Keratinocyte (primary cell): ENCODE results near the gene SPDYE4. TPM values are rescaled to one million over a fixed set of nuclear protein-coding genes. Genes with fewer than 3 reads are reported as not detected.

ENCODE experiments used
- DNase-seq: peaks from one replicate; pipeline ENCODE4 v3.0.0-alpha.2; 2011; ENCODE audit warnings: low read depth, missing footprints, low spot score
- FAIRE-seq: peaks from 2 replicates; lab custom pipeline; 2011; peaks lifted over from hg19 to GRCh38; lab: Jason Lieb, UNC
- H2AFZ ChIP-seq: 2 replicates; pipeline ENCODE4 v1.6.0; 2012; ENCODE audit warnings: low read length, control low read depth, inconsistent platforms; ENCODE audit not compliant: control insufficient read depth
- H3K27ac ChIP-seq: 2 replicates; pipeline ENCODE4 v1.5.1; 2011; ENCODE audit warnings: low read length; ENCODE audit not compliant: control insufficient read depth, insufficient read depth
- H3K27me3 ChIP-seq: 3 replicates; pipeline ENCODE4 v1.6.0; 2011; ENCODE audit warnings: low read length; ENCODE audit not compliant: control insufficient read depth, insufficient read depth; ENCODE audit errors: extremely low read depth
- H3K36me3 ChIP-seq, 2 experiments: 2 replicates in 1 of 2; 3 replicates in 1 of 2; pipeline ENCODE4 v1.5.1; 2011; ENCODE audit warnings: low read length in 2 of 2, mild to moderate bottlenecking in 1 of 2; ENCODE audit not compliant: control insufficient read depth in 2 of 2, insufficient read depth in 2 of 2; ENCODE audit errors: extremely low read depth in 1 of 2
- H3K4me1 ChIP-seq: 3 replicates; pipeline ENCODE4 v1.5.1; 2011; ENCODE audit warnings: low read length; ENCODE audit not compliant: control insufficient read depth, insufficient read depth; ENCODE audit errors: extremely low read depth
- H3K4me2 ChIP-seq: 3 replicates; pipeline ENCODE4 v1.6.0; 2011; ENCODE audit warnings: low read depth, low read length; ENCODE audit not compliant: control insufficient read depth, insufficient read depth; ENCODE audit errors: extremely low read depth
- H3K4me3 ChIP-seq, 3 experiments: fragments of 200-600 bp in 1 of 3; sonication (generic) in 1 of 3; 2 replicates in 2 of 3; 3 replicates in 1 of 3; pipeline ENCODE4 v1.5.1; 2011 to 2016; ENCODE audit warnings: low read length in 3 of 3, mild to moderate bottlenecking in 3 of 3, control low read depth in 2 of 3, inconsistent platforms in 1 of 3, low read depth in 1 of 3, mixed read lengths in 1 of 3, mixed run types in 1 of 3, moderate library complexity in 1 of 3; ENCODE audit not compliant: control insufficient read depth in 2 of 3, insufficient read depth in 2 of 3; ENCODE audit errors: extremely low read depth in 1 of 3
- H3K79me2 ChIP-seq: 2 replicates; pipeline ENCODE4 v1.6.0; 2012; ENCODE audit warnings: low read length; ENCODE audit not compliant: control insufficient read depth, insufficient read depth
- H3K9ac ChIP-seq: 3 replicates; pipeline ENCODE4 v1.6.0; 2011; ENCODE audit warnings: low read length; ENCODE audit not compliant: control insufficient read depth, insufficient read depth; ENCODE audit errors: extremely low read depth
- H3K9me1 ChIP-seq: 3 replicates; pipeline ENCODE4 v1.6.0; 2011; ENCODE audit warnings: low read length; ENCODE audit not compliant: control insufficient read depth, insufficient read depth; ENCODE audit errors: extremely low read depth
- H3K9me3 ChIP-seq: 2 replicates; pipeline ENCODE4 v1.5.1; 2012; ENCODE audit warnings: low read depth, low read length; ENCODE audit not compliant: control insufficient read depth
- H4K20me1 ChIP-seq: 3 replicates; pipeline ENCODE4 v1.6.0; 2011; ENCODE audit warnings: low read length; ENCODE audit not compliant: control insufficient read depth, insufficient read depth; ENCODE audit errors: extremely low read depth
- CTCF ChIP-seq, 3 experiments: IDR thresholded peaks in 1 of 3; conservative IDR thresholded peaks in 1 of 3; optimal IDR thresholded peaks in 1 of 3; 2 replicates in 2 of 3; 3 replicates in 1 of 3; pipeline versions ENCODE3 to v1.5.1; 2011; ENCODE audit warnings: low read length in 3 of 3, mild to moderate bottlenecking in 3 of 3, moderate library complexity in 2 of 3, control low read depth in 1 of 3, inconsistent platforms in 1 of 3; ENCODE audit not compliant: insufficient read depth in 2 of 3; ENCODE audit errors: extremely low read depth in 1 of 3
- EZH2 ChIP-seq: IDR thresholded peaks from one replicate; pipeline ENCODE4 v1.6.1; 2012; ENCODE audit warnings: inconsistent platforms, mild to moderate bottlenecking, low read length, moderate library complexity
- dilution Hi-C: fragments of 300-500 bp; cut with MboI; formaldehyde crosslinking; loops from one replicate; pipeline ENCODE4 v1.7.0; 2020; ENCODE audit warnings: low sequenced_read_pairs; ENCODE audit not compliant: extremely low pct_ligation_motif_present
- polyA plus RNA-seq, 5 experiments: library from polyadenylated mRNA; depleted of rRNA in 3 of 5; stranded (reverse) in 3 of 5; stranded (forward) in 1 of 5; unstranded in 1 of 5; fragments of >200 nt; gene quantifications; 1 replicate in 1 of 5; 2 replicates in 3 of 5; 3 replicates in 1 of 5; pipeline versions ENCODE4 v1.2.1 to v1.2.3, GENCODE V29; 2011 to 2012; ENCODE audit warnings: missing spikeins in 2 of 5, low read depth in 1 of 5, low replicate concordance in 1 of 5

SPDYE4 gene
- polyA plus RNA-seq, 1 donor (not counting 4 experiments of a cell fraction or from before 2014, with no cell fraction given) = not detected

GRCh38 chr17:8726941-8727555 is 31.3 kb downstream of the SPDYE4 start:
- TF ChIP-seq EZH2 (no peak), CTCF (optimal IDR thresholded peaks at IDR 0.05 in 1 of 3, IDR thresholded peaks at IDR 0.05 in 1 of 3, conservative IDR thresholded peaks at IDR 0.05 in 1 of 3; ENCODE audit: extremely low read depth in 1 of 3, insufficient read depth in 2 of 3, low read length in 3 of 3) (no peak)
- no peak overlapping the region for H3K4me3 ChIP-seq
- DNase-seq = peak; percentile 40
- dilution Hi-C loops = loop anchor here (25.0 kb wide), 1 partner anchor 90 kb away; the partner anchor contains the start of gene MYH10
- H3K9ac ChIP-seq = no peak overlapping the region
- H4K20me1 ChIP-seq = no peaks in the 10 kb centered on the region
- H3K4me1 ChIP-seq = peaks cover 8% of the 10 kb centered on the region
- peak overlapping the region; percentile 51 for H3K4me2 ChIP-seq
- no peaks in the 10 kb centered on the region for H3K9me1 ChIP-seq
- no peaks in the 10 kb centered on the region for H3K27me3 ChIP-seq
- H3K36me3 ChIP-seq = no peaks in the 10 kb centered on the region
- no peak overlapping the region for H3K27ac ChIP-seq
- H3K9me3 ChIP-seq = no peaks in the 10 kb centered on the region
- no peaks in the 10 kb centered on the region for H3K79me2 ChIP-seq
- FAIRE-seq = peak; percentile 56
- H2AFZ ChIP-seq = peak overlapping the region; percentile 49

- H3K4me1 ChIP-seq = peaks cover 8% of the 10 kb centered on the region
- H3K9me1 ChIP-seq = no peaks in the 10 kb centered on the region
- H3K79me2 ChIP-seq = no peaks in the 10 kb centered on the region
- H3K36me3 ChIP-seq = no peaks in the 10 kb centered on the region
- TF ChIP-seq EZH2 (no peak), CTCF (optimal IDR thresholded peaks at IDR 0.05 in 1 of 3, IDR thresholded peaks at IDR 0.05 in 1 of 3, conservative IDR thresholded peaks at IDR 0.05 in 1 of 3; ENCODE audit: extremely low read depth in 1 of 3, insufficient read depth in 2 of 3, low read length in 3 of 3) (no peak)
- H3K9ac ChIP-seq = no peak overlapping the region
- no peak overlapping the region for H3K27ac ChIP-seq
- dilution Hi-C loops = loop anchor here (25.0 kb wide), 1 partner anchor 89 kb away; the partner anchor contains the start of gene MYH10
- peak overlapping the region; percentile 49 for H2AFZ ChIP-seq
- H3K4me2 ChIP-seq = peak overlapping the region; percentile 51
- no peak overlapping the region for H3K4me3 ChIP-seq
- no peaks in the 10 kb centered on the region for H3K27me3 ChIP-seq
- H3K9me3 ChIP-seq = no peaks in the 10 kb centered on the region
- no peaks in the 10 kb centered on the region for H4K20me1 ChIP-seq
- DNase-seq (no peak), FAIRE-seq (no peak)
Observed at GRCh38 chr17:8725881-8726876, 32.2 kb downstream of the SPDYE4 start.
